ENCODE results near the gene UNC93B1. TPM values are rescaled to one million over a fixed set of nuclear protein-coding genes. Genes with fewer than 3 reads are reported as not detected.
"Not testable (repeated sequence)": the region's sequence is repeated elsewhere in the genome, so short reads cannot be mapped to it uniquely, and the experiment has no call there.

The UNC93B1 gene
- total and polyA plus RNA-seq, 2 of the 8 experiments (the other 6 are each of a cell fraction or from before 2014, with no cell fraction given), result 18.9 to 34.3 TPM

DNA sequence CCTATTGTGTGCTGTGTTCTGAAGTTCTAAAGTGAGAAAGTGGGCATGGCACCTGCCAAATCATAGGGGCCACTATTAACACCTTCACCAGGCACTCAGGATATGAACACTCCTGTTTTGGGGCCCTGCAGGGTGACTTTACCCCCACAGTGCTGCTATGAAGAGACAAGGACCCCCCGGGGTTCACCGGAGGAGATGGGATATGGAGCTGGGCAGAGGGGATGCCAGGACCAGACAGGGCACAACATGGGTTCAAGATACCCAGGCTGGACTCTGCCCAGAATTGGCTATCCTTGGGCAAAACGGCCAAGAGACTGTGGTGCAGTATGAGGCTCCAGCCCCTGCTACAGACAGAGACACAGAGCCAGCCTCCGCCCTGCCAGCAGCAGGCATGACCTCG lies 9.5 kb downstream of the UNC93B1 start:
- H3K4me3 ChIP-seq (ENCODE audit: extremely low read depth in 1 of 4, insufficient read depth in 2 of 4, low read depth in 3 of 4, low read length in 4 of 4); H3K23ac ChIP-seq (ENCODE audit: insufficient read length); H3K56ac ChIP-seq (replicated peaks; ENCODE audit: insufficient read length, low read depth, low read length); H3K27ac ChIP-seq (ENCODE audit: low read depth, low read length); H3K9ac ChIP-seq (replicated peaks in 1 of 4; ENCODE audit: extremely low read depth in 1 of 4, low read depth in 3 of 4, low read length in 3 of 4); FAIRE-seq; H3K4me2 ChIP-seq (ENCODE audit: insufficient read depth in 1 of 2, low read depth in 2 of 2, low read length in 2 of 2); H3K23me2 ChIP-seq (ENCODE audit: low read depth, low read length); H2AK5ac ChIP-seq (ENCODE audit: low read depth, low read length); H3K4ac ChIP-seq (replicated peaks; ENCODE audit: insufficient read length, low read depth, low read length); H2BK15ac ChIP-seq (ENCODE audit: low read length); DNase-seq (ENCODE audit: low read depth in 1 of 2, low spot score in 2 of 2); H2BK120ac ChIP-seq (replicated peaks; ENCODE audit: low read depth, low read length); H2BK5ac ChIP-seq (ENCODE audit: low read depth, low read length); H3K79me2 ChIP-seq (ENCODE audit: control insufficient read depth in 1 of 2, insufficient read depth in 2 of 2, low read length in 2 of 2); H2BK12ac ChIP-seq (ENCODE audit: low read depth, low read length); H2BK20ac ChIP-seq (ENCODE audit: low read length); H4K8ac ChIP-seq (ENCODE audit: extremely low read depth, insufficient read depth, low read length); H3K18ac ChIP-seq (ENCODE audit: extremely low read depth, low read length); POLR2A ChIA-PET (ENCODE audit: partially characterized antibody); H3K27me3 ChIP-seq (replicated peaks in 1 of 4; ENCODE audit: control insufficient read depth in 3 of 4, extremely low read depth in 1 of 4, insufficient read depth in 3 of 4, low read length in 3 of 4); H3K79me1 ChIP-seq (ENCODE audit: low read depth, low read length); H3K14ac ChIP-seq (ENCODE audit: insufficient read length); H3K9me3 ChIP-seq (ENCODE audit: insufficient read depth in 2 of 2, low read depth in 1 of 2, low read length in 1 of 2); H3K36me3 ChIP-seq (ENCODE audit: control insufficient read depth in 2 of 4, insufficient read depth in 4 of 4, low read length in 3 of 4); H4K20me1 ChIP-seq (replicated peaks in 1 of 2; ENCODE audit: control insufficient read depth in 1 of 2, insufficient read depth in 2 of 2, low read length in 2 of 2); H4K5ac ChIP-seq (ENCODE audit: insufficient read length, low read depth, low read length); H2AFZ ChIP-seq (ENCODE audit: low read length); H4K91ac ChIP-seq (replicated peaks; ENCODE audit: insufficient read length, low read length): not testable (repeated sequence)
- CTCF ChIA-PET (ENCODE audit: partially characterized antibody), result interaction anchor here (0.5 to 2.3 kb wide), 16 partner anchors 8 to 346 kb away, joined by 3 to 13 read pairs (median 3); partner anchors contain the start of gene ALDH3B1
- 92% methylated on average over 5 of the region's 5 CpGs; no CpG with 5 or more reads in 1 of the 2 experiments for WGBS, 2 experiments (ENCODE audit: extremely low coverage in 1 of 2, insufficient coverage in 1 of 2, insufficient read length in 1 of 2, insufficient replicate concordance in 2 of 2, low coverage in 1 of 2, low lambda C conversion rate in 2 of 2, missing lambda C conversion rate in 1 of 2)
- H3K4me1 ChIP-seq (replicated peaks in 1 of 4; ENCODE audit: control insufficient read depth in 3 of 4, insufficient read depth in 4 of 4, low read length in 3 of 4), result peaks cover 0 to 11% (median 8%) of the 10 kb centered on the region in 4 experiments; a peak in 5 of 7 replicates

All from H1 (cell line).